NCI-H526 treated with DMSO at 0.1 percent for 48 hours (cell line): ENCODE results near the gene GNPAT.

ENCODE experiments used
- DNase-seq: peaks from one replicate; lab custom pipeline; 2025; lab: John Stamatoyannopoulos, UW

Gene GNPAT

DNA sequence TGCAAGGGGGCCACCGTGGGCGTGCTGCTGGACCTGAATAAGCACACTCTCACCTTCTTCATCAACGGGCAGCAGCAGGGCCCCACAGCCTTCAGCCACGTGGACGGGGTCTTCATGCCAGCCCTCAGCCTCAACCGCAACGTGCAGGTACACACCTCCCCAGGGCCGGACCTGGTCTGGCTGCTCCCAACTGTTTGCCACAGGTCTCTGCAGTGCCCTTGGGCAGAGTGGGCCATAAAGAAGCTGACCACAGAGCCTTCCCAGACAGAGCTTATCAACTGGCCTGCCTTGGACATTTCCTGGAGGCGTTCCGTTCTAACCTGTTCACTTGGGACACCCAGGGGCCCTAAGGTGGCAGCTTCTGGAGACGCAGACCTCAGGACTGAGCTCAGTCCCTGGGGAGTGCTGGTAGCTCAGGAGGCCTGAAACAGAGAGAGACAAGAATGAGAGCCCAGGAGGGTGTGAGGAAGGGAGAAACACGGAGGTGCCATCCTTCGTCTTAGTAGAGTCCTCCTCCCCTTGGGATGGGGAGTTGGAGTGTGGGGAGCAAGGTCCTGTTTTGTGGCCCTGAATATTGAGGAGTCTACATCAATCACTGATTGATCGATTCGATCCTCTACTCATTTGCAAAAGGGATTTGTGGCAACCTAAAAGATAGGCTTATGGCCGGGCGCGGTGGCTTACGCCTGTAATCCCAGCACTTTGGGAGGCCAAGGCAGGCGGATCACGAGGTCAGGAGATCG lies 27.0 kb upstream of the GNPAT start:
- no peak for DNase-seq

DNA sequence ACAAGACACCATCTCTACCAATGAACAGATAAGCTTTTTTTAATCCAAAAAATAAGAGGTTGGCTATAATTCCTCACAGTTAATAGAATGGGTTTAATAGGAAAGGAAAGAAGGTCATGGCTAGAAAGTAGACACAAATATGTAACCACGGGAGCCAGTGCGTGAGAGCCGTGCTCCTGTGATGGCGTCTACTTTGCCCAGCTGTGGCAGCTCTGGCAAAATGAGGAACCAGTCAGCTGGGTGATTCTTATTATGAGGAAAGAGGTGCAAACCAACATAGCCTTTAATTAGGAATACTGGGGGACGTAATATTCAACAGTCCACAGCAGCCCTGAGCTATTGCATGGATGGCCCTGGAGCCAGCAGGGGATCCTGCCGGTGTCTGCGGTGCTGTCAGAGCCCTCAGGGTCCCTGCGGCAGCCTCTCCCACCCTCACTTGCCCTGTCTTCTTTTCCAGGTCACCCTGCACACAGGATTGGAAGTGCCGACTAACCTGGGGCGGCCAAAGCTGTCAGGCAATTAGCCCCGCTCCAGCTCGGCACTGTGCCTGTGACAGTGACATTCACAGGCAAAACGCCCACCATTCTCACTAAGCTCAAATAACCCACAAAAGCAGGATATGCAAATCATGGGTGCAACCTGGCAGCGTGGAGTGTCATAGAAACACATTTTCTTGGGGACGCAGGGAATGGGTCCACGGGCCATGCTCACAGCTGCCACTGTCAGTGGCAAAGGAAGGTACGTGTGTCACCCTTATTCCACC lies 25.9 kb upstream of the GNPAT start:
- DNase-seq, result no peak

- no peak for DNase-seq
Observed at GRCh38 chr1:231215681-231216385, 25.2 kb upstream of the GNPAT start.

- no peak for DNase-seq
Observed at GRCh38 chr1:231216498-231216897, 24.5 kb upstream of the GNPAT start.

- DNase-seq, result no peak
Observed at GRCh38 chr1:231217056-231217455, 24.0 kb upstream of the GNPAT start.

DNA sequence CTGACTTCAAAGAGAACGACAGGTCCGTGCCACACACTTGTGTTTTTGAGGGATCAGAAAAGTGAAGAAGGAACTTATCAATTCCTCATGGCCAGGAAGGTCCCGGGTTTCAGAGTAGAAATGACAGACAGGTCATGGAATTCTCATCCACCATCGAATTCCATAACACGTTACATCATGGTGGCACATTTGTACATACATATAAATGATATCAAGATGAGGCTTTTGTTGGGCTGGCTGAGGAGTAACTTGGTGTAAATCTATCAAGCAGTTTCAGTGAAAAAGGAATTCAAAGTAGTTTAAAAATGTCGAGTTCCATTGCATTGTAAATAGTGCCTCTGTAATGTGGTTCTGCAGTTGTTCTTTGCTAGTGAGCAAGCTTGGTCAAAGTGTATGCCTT lies 22.9 kb upstream of the GNPAT start:
- DNase-seq, result no peak

DNA sequence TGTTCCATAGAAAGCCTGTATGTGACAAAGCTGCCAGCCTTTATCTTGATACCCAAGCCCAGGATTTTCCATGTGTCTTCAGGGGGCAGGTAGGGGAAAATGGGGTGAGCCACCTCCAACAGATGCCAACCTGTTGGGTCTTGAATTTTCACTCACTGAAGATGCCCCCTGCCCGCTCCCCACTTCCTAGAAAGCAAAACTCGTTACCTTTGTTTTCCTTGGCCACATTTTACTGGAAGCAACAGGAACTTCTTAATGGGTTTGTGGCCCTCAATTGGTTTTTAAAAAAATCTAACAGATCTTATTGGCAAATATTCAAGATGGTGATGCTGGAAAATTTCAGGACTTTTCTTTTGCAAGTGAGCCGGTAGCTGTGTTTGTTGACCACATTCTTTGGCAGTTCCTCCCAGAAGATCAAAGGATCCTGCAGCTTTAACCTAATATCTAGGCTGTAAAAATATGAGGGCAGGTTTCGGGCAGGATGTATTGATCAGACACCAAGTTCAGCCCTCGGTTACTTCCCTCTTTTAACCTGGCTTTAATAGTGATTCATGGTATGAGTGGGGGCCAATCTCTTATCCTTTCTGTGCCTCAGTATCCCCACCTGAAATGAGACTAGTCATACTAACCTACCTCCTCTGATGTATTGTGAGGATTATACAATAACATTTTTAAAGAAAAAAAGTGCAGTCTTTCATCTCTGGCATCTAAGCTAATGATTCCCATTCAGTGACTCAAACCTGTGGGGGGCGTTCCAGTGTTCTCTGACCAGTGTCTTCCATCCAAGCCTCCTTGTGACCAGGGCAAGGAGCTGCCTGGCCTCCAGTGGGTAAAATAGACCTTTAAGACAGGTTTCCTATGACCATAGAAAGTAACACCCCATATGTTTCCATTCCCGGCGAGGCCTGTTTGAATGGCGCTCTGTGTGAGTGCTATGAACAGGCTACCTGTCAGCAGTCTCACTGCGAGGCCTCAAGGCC lies 21.3 kb upstream of the GNPAT start:
- no peak for DNase-seq

DNA sequence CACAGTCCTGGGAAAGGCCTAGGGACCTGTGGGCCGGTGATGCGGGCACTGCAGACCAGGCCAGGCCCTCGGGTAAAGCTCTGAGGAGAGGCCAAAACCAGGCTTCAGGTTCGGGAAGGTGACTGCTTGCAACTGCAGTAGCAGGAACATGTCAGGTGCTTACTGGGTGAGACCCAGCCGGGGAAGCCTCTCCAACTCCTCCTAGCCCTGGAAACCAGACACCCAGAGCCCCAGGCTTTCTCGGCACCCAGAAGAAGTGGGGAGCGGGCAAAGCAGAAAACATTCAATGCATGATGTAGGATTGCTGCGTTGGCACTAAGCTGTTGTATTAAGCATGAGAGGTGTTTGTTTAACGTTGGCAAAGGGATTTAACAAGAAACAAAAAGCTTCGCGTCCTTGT lies 20.2 kb upstream of the GNPAT start:
- no peak for DNase-seq

GRCh38 chr1:231226156-231226555 lies 14.9 kb upstream of the GNPAT start:
- no peak for DNase-seq

GRCh38 chr1:231231511-231231910 lies 9.5 kb upstream of the GNPAT start:
- DNase-seq, result no peak

- no peak for DNase-seq
Observed at GRCh38 chr1:231232870-231233734, 7.9 kb upstream of the GNPAT start.

- no peak for DNase-seq
Observed at GRCh38 chr1:231233735-231234417, 7.1 kb upstream of the GNPAT start.

DNA sequence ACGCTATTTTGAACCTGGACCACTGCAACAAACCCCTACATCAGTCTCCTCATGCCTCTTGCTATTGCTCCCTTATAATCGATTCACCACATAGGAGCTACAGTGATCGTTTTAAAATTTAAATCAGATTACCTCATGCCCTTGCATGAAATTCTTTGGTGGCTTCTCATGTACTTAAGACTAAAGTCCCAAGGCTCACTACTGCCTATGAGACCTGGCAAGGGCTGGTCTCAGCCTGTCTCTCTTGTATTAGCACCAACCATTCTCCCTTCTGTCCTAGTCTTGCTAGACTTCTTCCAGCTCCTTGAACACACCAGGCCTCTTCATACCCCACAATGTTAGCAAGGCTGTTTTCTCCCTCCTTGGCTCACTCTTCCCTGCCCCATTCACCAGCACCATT lies 6.5 kb upstream of the GNPAT start:
- DNase-seq, result no peak

DNA sequence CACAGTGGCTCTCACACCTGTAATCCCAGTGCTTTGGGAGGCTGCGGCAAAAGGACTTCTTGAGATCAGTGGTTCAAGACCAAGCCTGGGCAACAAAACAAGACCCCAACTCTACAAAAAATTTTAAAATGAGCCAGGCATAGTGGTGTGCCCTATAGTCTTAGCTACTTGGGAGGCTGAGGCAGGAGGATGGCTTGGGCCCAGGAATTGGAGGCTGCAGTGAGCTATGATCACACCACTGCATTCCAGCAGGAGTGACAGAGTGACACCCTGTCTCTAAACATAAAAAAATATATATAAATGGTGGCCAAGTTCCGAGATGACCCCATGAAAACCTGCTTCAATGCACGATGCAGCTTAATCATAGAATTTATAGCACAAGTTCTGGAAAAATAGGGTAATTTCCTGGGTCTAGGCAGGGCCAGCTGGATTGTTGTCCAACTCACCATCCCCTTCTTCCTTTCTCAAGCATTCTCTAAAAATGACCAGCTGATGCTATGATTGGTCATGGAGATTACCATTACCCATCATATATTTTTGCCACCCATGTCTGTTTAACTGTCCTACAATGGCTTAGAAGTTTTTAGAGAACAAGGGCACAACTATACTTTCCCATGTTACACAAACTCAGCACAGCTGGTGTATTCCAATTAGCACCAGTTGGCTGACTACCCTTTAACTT lies 5.3 kb upstream of the GNPAT start:
- DNase-seq, result no peak

DNA sequence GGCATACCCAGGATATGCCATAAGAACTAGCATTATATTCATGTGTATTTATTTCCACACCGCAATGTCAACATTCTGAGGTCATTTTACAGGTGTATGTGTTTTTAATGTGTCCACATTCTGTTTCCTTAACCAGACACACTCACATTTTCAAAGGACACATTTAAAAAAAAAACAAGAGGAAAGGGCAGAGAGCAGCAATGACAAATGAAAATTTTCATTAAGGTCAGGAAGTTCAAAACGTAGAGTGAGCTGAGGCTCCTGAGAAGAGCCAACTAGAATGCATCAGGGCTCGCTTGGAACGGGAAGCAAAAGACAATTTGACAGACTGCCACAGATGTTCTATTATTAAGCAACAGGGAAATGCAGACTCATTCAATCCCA lies 4.8 kb upstream of the GNPAT start:
- no peak for DNase-seq

- DNase-seq, result no peak
Observed at GRCh38 chr1:231236938-231237337, 4.1 kb upstream of the GNPAT start.

- no peak for DNase-seq
Observed at GRCh38 chr1:231238298-231238697, 2.7 kb upstream of the GNPAT start.

- DNase-seq, result no peak
Observed at GRCh38 chr1:231240531-231240882, 505 bp upstream of the GNPAT start.

- no peak for DNase-seq
Observed at GRCh38 chr1:231241750-231242149, 738 bp downstream of the GNPAT start.
